Measurements from ENCODE around the gene E2F8. TPM values are rescaled to one million over a fixed set of nuclear protein-coding genes. Genes with fewer than 3 reads are reported as not detected.

Gene E2F8
- total and polyA plus RNA-seq, 9 of the 15 experiments (the other 6 are each of a cell fraction or from before 2014, with no cell fraction given): 6.9 to 23.6 (median 12.1) TPM

DNA sequence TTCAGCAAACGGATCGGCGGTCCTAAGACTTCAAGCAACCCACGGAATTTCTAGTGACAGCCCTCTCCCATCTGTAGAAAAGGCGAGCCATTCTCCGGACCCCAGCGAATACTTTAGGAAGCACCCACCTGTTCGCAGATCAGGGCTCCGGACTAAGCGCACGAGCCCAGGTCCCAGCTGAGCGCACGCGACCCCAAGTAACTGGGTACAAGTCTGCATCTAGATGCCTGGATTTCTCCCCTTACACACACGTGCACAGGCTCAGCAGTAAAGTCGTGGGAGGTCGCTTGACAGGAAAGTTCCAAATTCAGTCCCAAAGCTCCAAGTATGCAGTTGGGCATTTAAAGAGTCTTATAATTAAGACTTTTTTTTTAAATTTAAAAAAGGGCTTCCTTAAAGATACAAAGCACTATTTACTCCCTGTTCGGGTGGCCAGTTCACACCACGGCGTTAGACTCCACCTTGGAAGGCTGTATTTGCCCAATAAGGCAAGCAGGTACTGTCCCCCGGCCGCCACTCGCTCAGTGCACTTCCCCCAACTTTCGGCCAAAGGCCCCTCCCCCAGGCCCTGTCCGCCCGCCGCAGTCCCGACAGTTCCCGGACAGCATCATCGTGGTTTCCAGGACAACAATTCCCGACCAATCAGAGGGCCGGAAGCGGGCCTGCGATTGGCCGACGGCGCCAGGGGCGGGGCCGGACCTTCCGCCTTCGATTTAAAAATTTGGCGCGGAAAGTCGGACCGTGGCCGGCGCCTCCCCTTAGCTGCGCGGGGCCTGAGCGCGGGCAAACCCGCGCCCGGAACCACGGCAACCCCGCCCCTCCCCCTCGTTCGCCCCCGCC is at the start of gene E2F8 (continued):
- TF ChIP-seq NR4A1 (CRISPR knock-in tag; IDR thresholded peaks at IDR 0.05) (no peak), NR4A1 (tag; IDR thresholded peaks at IDR 0.05) (no peak), FOXK2 (conservative IDR thresholded peaks at IDR 0.05 in 1 of 2, IDR thresholded peaks at IDR 0.05 in 1 of 2; ENCODE audit: low read depth in 2 of 2) (no peak), SMARCC2 (IDR thresholded peaks at IDR 0.05; ENCODE audit: low read depth) (no peak), PHF21A (IDR thresholded peaks at IDR 0.05; ENCODE audit: borderline replicate concordance, low read depth) (no peak), NUFIP1 (IDR thresholded peaks at IDR 0.05; ENCODE audit: partially characterized antibody) (no peak), GTF2A2 (tag; IDR thresholded peaks at IDR 0.05) (no peak), TBP (optimal IDR thresholded peaks at IDR 0.05; ENCODE audit: low read depth, low read length) (peak; percentile 89), FUS (optimal IDR thresholded peaks at IDR 0.05; ENCODE audit: low read depth, low read length) (no peak), CEBPB (tag; IDR thresholded peaks at IDR 0.05) (no peak), SNIP1 (IDR thresholded peaks at IDR 0.05; ENCODE audit: low read depth) (no peak)
- TF ChIP-seq, protein P1, sequence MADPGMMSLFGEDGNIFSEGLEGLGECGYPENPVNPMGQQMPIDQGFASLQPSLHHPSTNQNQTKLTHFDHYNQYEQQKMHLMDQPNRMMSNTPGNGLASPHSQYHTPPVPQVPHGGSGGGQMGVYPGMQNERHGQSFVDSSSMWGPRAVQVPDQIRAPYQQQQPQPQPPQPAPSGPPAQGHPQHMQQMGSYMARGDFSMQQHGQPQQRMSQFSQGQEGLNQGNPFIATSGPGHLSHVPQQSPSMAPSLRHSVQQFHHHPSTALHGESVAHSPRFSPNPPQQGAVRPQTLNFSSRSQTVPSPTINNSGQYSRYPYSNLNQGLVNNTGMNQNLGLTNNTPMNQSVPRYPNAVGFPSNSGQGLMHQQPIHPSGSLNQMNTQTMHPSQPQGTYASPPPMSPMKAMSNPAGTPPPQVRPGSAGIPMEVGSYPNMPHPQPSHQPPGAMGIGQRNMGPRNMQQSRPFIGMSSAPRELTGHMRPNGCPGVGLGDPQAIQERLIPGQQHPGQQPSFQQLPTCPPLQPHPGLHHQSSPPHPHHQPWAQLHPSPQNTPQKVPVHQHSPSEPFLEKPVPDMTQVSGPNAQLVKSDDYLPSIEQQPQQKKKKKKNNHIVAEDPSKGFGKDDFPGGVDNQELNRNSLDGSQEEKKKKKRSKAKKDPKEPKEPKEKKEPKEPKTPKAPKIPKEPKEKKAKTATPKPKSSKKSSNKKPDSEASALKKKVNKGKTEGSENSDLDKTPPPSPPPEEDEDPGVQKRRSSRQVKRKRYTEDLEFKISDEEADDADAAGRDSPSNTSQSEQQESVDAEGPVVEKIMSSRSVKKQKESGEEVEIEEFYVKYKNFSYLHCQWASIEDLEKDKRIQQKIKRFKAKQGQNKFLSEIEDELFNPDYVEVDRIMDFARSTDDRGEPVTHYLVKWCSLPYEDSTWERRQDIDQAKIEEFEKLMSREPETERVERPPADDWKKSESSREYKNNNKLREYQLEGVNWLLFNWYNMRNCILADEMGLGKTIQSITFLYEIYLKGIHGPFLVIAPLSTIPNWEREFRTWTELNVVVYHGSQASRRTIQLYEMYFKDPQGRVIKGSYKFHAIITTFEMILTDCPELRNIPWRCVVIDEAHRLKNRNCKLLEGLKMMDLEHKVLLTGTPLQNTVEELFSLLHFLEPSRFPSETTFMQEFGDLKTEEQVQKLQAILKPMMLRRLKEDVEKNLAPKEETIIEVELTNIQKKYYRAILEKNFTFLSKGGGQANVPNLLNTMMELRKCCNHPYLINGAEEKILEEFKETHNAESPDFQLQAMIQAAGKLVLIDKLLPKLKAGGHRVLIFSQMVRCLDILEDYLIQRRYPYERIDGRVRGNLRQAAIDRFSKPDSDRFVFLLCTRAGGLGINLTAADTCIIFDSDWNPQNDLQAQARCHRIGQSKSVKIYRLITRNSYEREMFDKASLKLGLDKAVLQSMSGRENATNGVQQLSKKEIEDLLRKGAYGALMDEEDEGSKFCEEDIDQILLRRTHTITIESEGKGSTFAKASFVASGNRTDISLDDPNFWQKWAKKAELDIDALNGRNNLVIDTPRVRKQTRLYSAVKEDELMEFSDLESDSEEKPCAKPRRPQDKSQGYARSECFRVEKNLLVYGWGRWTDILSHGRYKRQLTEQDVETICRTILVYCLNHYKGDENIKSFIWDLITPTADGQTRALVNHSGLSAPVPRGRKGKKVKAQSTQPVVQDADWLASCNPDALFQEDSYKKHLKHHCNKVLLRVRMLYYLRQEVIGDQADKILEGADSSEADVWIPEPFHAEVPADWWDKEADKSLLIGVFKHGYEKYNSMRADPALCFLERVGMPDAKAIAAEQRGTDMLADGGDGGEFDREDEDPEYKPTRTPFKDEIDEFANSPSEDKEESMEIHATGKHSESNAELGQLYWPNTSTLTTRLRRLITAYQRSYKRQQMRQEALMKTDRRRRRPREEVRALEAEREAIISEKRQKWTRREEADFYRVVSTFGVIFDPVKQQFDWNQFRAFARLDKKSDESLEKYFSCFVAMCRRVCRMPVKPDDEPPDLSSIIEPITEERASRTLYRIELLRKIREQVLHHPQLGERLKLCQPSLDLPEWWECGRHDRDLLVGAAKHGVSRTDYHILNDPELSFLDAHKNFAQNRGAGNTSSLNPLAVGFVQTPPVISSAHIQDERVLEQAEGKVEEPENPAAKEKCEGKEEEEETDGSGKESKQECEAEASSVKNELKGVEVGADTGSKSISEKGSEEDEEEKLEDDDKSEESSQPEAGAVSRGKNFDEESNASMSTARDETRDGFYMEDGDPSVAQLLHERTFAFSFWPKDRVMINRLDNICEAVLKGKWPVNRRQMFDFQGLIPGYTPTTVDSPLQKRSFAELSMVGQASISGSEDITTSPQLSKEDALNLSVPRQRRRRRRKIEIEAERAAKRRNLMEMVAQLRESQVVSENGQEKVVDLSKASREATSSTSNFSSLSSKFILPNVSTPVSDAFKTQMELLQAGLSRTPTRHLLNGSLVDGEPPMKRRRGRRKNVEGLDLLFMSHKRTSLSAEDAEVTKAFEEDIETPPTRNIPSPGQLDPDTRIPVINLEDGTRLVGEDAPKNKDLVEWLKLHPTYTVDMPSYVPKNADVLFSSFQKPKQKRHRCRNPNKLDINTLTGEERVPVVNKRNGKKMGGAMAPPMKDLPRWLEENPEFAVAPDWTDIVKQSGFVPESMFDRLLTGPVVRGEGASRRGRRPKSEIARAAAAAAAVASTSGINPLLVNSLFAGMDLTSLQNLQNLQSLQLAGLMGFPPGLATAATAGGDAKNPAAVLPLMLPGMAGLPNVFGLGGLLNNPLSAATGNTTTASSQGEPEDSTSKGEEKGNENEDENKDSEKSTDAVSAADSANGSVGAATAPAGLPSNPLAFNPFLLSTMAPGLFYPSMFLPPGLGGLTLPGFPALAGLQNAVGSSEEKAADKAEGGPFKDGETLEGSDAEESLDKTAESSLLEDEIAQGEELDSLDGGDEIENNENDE (IDR thresholded peaks at IDR 0.05; ENCODE audit: low read depth, low read length): no peak
- TF ChIP-seq, protein P2, sequence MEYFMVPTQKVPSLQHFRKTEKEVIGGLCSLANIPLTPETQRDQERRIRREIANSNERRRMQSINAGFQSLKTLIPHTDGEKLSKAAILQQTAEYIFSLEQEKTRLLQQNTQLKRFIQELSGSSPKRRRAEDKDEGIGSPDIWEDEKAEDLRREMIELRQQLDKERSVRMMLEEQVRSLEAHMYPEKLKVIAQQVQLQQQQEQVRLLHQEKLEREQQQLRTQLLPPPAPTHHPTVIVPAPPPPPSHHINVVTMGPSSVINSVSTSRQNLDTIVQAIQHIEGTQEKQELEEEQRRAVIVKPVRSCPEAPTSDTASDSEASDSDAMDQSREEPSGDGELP (CRISPR knock-in tag; IDR thresholded peaks at IDR 0.05; ENCODE audit: borderline replicate concordance): peak; percentile 67; the same call in 1 of the 2 replicates
- TF ChIP-seq, protein P3, sequence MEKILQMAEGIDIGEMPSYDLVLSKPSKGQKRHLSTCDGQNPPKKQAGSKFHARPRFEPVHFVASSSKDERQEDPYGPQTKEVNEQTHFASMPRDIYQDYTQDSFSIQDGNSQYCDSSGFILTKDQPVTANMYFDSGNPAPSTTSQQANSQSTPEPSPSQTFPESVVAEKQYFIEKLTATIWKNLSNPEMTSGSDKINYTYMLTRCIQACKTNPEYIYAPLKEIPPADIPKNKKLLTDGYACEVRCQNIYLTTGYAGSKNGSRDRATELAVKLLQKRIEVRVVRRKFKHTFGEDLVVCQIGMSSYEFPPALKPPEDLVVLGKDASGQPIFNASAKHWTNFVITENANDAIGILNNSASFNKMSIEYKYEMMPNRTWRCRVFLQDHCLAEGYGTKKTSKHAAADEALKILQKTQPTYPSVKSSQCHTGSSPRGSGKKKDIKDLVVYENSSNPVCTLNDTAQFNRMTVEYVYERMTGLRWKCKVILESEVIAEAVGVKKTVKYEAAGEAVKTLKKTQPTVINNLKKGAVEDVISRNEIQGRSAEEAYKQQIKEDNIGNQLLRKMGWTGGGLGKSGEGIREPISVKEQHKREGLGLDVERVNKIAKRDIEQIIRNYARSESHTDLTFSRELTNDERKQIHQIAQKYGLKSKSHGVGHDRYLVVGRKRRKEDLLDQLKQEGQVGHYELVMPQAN (IDR thresholded peaks at IDR 0.05; ENCODE audit: borderline replicate concordance): peak; percentile 70

All from K562 (cell line).